ENCODE data around the gene ADGRF1. TPM values are rescaled to one million over a fixed set of nuclear protein-coding genes. Genes with fewer than 3 reads are reported as not detected.

ADGRF1 gene
- total RNA-seq, 1 donor: not detected

DNA sequence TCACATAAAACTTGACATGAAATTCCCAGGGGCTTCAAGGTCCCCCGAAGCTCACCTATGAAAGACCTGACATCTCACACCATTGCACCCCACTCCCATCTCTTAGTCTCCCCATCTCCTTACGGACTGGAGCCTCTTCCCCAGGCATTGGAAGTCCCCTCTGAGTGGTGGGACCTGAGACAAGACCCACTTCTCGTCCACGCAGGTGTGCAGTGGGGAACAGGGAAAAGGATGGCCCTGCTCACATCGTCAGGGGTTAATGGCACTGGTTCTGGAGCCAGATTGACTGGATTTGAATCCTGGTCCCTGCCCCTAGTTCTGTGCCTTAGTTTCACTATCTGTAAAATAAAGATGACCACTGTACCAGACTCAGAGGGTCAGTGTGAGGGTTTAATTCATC, 15.5 kb downstream of the ADGRF1 start:
- no peak for TF ChIP-seq CTCF (IDR thresholded peaks at IDR 0.05; ENCODE audit: insufficient read depth, low read length)
- H3K4me3 ChIP-seq (ENCODE audit: low read depth, low read length): no peak overlapping the region
- DNase-seq (ENCODE audit: low read depth): no peak

GRCh38 chr6:47023573-47023972, 18.6 kb downstream of the ADGRF1 start:
- no peak for TF ChIP-seq CTCF (IDR thresholded peaks at IDR 0.05; ENCODE audit: insufficient read depth, low read length)

GRCh38 chr6:47022191-47022590, 19.9 kb downstream of the ADGRF1 start:
- DNase-seq (ENCODE audit: low read depth): no peak
- TF ChIP-seq CTCF (IDR thresholded peaks at IDR 0.05; ENCODE audit: insufficient read depth, low read length): no peak
- H3K4me3 ChIP-seq (ENCODE audit: low read depth, low read length): no peak overlapping the region

More at GRCh38 chr6:47023573-47023972, 18.6 kb downstream of the ADGRF1 start:
- DNase-seq (ENCODE audit: low read depth): no peak
- H3K4me3 ChIP-seq (ENCODE audit: low read depth, low read length): no peak overlapping the region

DNA sequence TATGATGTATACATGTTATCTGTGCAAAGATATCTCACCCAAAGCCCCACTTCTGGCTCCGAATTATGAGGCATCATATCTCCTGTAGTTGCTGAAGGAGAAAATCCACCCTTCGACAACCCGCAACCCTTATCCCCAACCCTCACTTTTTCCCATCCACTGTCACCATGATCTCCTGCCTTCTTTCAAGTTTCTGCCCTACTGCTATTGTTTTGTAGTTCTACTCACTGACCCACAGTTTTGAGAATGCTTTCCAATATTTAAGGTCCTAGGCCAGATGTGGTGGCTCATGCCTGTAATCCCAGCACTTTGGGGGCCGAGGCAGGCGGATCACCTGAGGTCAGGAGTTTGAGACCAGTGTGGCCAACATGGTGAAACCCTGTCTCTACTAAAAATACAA, 22.2 kb downstream of the ADGRF1 start:
- no peak for DNase-seq (ENCODE audit: low read depth)
- TF ChIP-seq CTCF (IDR thresholded peaks at IDR 0.05; ENCODE audit: insufficient read depth, low read length): no peak
- H3K4me3 ChIP-seq (ENCODE audit: low read depth, low read length): no peak overlapping the region

DNA sequence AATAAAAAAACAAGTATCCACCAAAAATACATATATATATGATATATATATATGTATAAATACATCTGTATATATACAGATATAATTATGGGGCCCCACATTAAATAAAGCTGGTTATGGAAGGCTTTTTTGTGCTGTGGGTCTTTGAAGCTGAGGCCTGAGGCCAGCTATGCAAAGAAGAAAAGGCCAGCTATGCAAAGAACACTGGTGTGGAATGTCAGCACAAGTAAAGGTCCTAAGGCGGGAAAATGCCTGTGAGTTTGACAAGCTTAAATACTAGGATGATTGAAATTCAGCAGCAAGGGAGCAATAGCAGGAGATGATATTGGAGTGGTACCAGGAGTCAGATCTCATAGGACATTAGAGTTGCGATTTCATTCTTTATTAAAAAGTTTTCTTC, 25.2 kb downstream of the ADGRF1 start:
- no peak overlapping the region for H3K4me3 ChIP-seq (ENCODE audit: low read depth, low read length)
- TF ChIP-seq CTCF (IDR thresholded peaks at IDR 0.05; ENCODE audit: insufficient read depth, low read length): no peak
- DNase-seq (ENCODE audit: low read depth): no peak

GRCh38 chr6:47016261-47016660, 25.9 kb downstream of the ADGRF1 start:
- no peak for TF ChIP-seq CTCF (IDR thresholded peaks at IDR 0.05; ENCODE audit: insufficient read depth, low read length)
- DNase-seq (ENCODE audit: low read depth): no peak
- no peak overlapping the region for H3K4me3 ChIP-seq (ENCODE audit: low read depth, low read length)

DNA sequence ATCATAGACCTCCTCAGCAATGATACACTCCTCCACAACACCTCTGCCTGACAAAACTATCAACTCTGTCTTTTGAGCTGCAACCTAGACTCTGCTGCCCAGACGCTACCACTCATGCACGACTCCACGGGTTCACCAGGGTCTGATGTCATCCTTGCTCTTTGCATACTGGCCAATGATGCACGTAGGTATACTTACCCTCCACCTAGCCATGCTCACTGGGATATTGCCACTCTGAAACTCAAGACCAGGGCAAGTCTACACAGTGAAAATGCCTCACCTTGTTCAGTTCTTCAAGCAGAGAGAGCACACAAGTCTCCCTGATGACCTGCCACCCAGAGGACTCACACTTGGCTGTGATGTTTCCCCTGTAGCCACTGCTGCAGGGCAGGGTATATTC, 27.7 kb downstream of the ADGRF1 start:
- H3K4me3 ChIP-seq (ENCODE audit: low read depth, low read length): no peak overlapping the region
- DNase-seq (ENCODE audit: low read depth): no peak
- TF ChIP-seq CTCF (IDR thresholded peaks at IDR 0.05; ENCODE audit: insufficient read depth, low read length): no peak
